Endothelial cell of umbilical vein (primary cell): Measurements from ENCODE around the gene ACOT2.
"Not testable (repeated sequence)": the region's sequence is repeated elsewhere in the genome, so short reads cannot be mapped to it uniquely, and the experiment has no call there.

ENCODE experiments used
- CTCF ChIP-seq, 2 donors: IDR thresholded peaks; 1 replicate in 1 of 2; 2 replicates in 1 of 2; pipeline ENCODE4 v1.5.1; 2011; ENCODE audit warnings: low read length in 2 of 2, mild to moderate bottlenecking in 2 of 2, moderate library complexity in 2 of 2, control low read depth in 1 of 2, inconsistent platforms in 1 of 2, low read depth in 1 of 2; ENCODE audit not compliant: insufficient read depth in 1 of 2; ENCODE audit errors: extremely low read depth in 1 of 2
- EZH2 ChIP-seq: IDR thresholded peaks from 2 replicates; pipeline ENCODE4 v1.6.1; 2012; ENCODE audit warnings: borderline replicate concordance, low read depth, mild to moderate bottlenecking, moderate library complexity, low read length, inconsistent platforms; ENCODE audit not compliant: severe bottlenecking
- MYC ChIP-seq: IDR thresholded peaks from one replicate; pipeline ENCODE4 v1.6.1; 2011; ENCODE audit warnings: mild to moderate bottlenecking, low read depth, low read length
- POLR2AphosphoS5 ChIP-seq: IDR thresholded peaks from 2 replicates; pipeline ENCODE4 v1.6.1; 2012; ENCODE audit warnings: low read depth, mild to moderate bottlenecking, control low read depth, low read length, moderate library complexity; ENCODE audit not compliant: insufficient read depth

GRCh38 chr14:73545353-73545752 is 23.7 kb upstream of the ACOT2 start:
- not testable (repeated sequence) for TF ChIP-seq POLR2AphosphoS5; CTCF (IDR thresholded peaks at IDR 0.05; ENCODE audit: extremely low read depth in 1 of 2, insufficient read depth in 1 of 2, low read depth in 1 of 2, low read length in 2 of 2); EZH2; MYC
